ENCODE data around the gene NLE1. TPM values are rescaled to one million over a fixed set of nuclear protein-coding genes. Genes with fewer than 3 reads are reported as not detected.
A peak's percentile ranks its signal among the peaks of the same experiment; 100 is the strongest.
"Not testable (repeated sequence)": the region's sequence is repeated elsewhere in the genome, so short reads cannot be mapped to it uniquely, and the experiment has no call there.

Gene NLE1
- total and polyA plus RNA-seq, 2 donors (not counting 1 experiment from before 2014, with no cell fraction given), result 16.5 to 17.5 TPM

- Mint-ChIP-seq H3K4me3 (peak overlapping the region; percentile 93), H3K27me3 (no peaks in the 10 kb centered on the region), H3K4me1 (peaks cover 27% of the 10 kb centered on the region), H3K27ac (peak overlapping the region; percentile 29), H3K9me3 (ENCODE audit: insufficient read depth) (no peaks in the 10 kb centered on the region)
- Histone ChIP-seq H4K20me1 (ENCODE audit: control insufficient read depth, insufficient read depth, low read length, poor library complexity, severe bottlenecking) (peaks cover 6% of the 10 kb centered on the region), H3K9me3 (ENCODE audit: control extremely low read depth in 1 of 3, control insufficient read depth in 2 of 3, insufficient read depth in 1 of 3, low read length in 2 of 3) (peaks cover 0 to 2% (median 0%) of the 10 kb centered on the region in 3 donors), H3K4me2 (replicated peaks; ENCODE audit: low read depth, low read length, poor library complexity, severe bottlenecking) (peak overlapping the region; percentile 91), H3K4me3 (ENCODE audit: control extremely low read depth in 1 of 5, extremely low read depth in 1 of 5, insufficient read depth in 1 of 5, low read depth in 2 of 5, low read length in 4 of 5) (no peak overlapping the region), H3K27me3 (replicated peaks in 1 of 4; ENCODE audit: control extremely low read depth in 1 of 4, control insufficient read depth in 3 of 4, insufficient read depth in 4 of 4, low read length in 3 of 4) (no peaks in the 10 kb centered on the region), H2AFZ (ENCODE audit: insufficient read depth, low read depth, low read length, poor library complexity, severe bottlenecking) (no peak overlapping the region), H3K4me1 (ENCODE audit: control insufficient read depth in 2 of 2, insufficient read depth in 2 of 2, low read length in 2 of 2) (peaks cover 16 to 18% of the 10 kb centered on the region in 2 donors), H3K27ac (ENCODE audit: low read length in 2 of 2) (no peak overlapping the region), H3K9ac (ENCODE audit: low read length) (no peak overlapping the region), H3K36me3 (replicated peaks in 1 of 2; ENCODE audit: control extremely low read depth in 1 of 2, control insufficient read depth in 1 of 2, extremely low read depth in 1 of 2, insufficient read depth in 2 of 2, low read length in 1 of 2) (no peaks in the 10 kb centered on the region), H3K79me2 (ENCODE audit: control insufficient read depth, insufficient read depth, low read length) (peaks cover 34% of the 10 kb centered on the region)
- intact Hi-C loops (cut with micrococcal nuclease), result loop anchor here (10.0 kb wide), 1 partner anchor 53 kb away; the partner anchor contains the start of gene RFFL
- DNase-seq (peak; percentile 34), ATAC-seq (ENCODE audit: low read depth) (no peak)
- ChIA-PET CTCF (interaction anchor here (1.1 to 5.9 kb wide), 12 partner anchors 23 to 697 kb away, joined by 3 to 54 read pairs (median 12); partner anchors contain the start of genes LIG3 and RFFL), POLR2A (no interaction called here)
- no peak for TF ChIP-seq EZH2 (IDR thresholded peaks at IDR 0.05; ENCODE audit: borderline replicate concordance, insufficient read depth, low read depth, low read length, poor library complexity, severe bottlenecking)
- TF ChIP-seq, protein P1, sequence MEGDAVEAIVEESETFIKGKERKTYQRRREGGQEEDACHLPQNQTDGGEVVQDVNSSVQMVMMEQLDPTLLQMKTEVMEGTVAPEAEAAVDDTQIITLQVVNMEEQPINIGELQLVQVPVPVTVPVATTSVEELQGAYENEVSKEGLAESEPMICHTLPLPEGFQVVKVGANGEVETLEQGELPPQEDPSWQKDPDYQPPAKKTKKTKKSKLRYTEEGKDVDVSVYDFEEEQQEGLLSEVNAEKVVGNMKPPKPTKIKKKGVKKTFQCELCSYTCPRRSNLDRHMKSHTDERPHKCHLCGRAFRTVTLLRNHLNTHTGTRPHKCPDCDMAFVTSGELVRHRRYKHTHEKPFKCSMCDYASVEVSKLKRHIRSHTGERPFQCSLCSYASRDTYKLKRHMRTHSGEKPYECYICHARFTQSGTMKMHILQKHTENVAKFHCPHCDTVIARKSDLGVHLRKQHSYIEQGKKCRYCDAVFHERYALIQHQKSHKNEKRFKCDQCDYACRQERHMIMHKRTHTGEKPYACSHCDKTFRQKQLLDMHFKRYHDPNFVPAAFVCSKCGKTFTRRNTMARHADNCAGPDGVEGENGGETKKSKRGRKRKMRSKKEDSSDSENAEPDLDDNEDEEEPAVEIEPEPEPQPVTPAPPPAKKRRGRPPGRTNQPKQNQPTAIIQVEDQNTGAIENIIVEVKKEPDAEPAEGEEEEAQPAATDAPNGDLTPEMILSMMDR (IDR thresholded peaks at IDR 0.05), result no peak
Observed at GRCh38 chr17:35117984-35118383, 24.1 kb downstream of the NLE1 start.

- H3K27me3 ChIP-seq (replicated peaks in 1 of 4; ENCODE audit: control extremely low read depth in 1 of 4, control insufficient read depth in 3 of 4, insufficient read depth in 4 of 4, low read length in 3 of 4), result no peaks in the 10 kb centered on the region
- no peak overlapping the region for H2AFZ ChIP-seq (ENCODE audit: insufficient read depth, low read depth, low read length, poor library complexity, severe bottlenecking)
- no peak for TF ChIP-seq EZH2 (IDR thresholded peaks at IDR 0.05; ENCODE audit: borderline replicate concordance, insufficient read depth, low read depth, low read length, poor library complexity, severe bottlenecking)
- TF ChIP-seq, protein P1 (IDR thresholded peaks at IDR 0.05), result no peak
- H3K9ac ChIP-seq (ENCODE audit: low read length), result no peak overlapping the region
- H3K27ac ChIP-seq (ENCODE audit: low read length in 2 of 2), result no peak overlapping the region
- ChIA-PET CTCF (interaction anchor here (1.1 to 2.8 kb wide), 3 partner anchors 24 to 118 kb away, joined by 3 to 6 read pairs (median 4); no protein-coding TSS in a partner anchor), POLR2A (no interaction called here)
- H3K4me3 ChIP-seq (ENCODE audit: control extremely low read depth in 1 of 5, extremely low read depth in 1 of 5, insufficient read depth in 1 of 5, low read depth in 2 of 5, low read length in 4 of 5), result no peak overlapping the region
- ATAC-seq (ENCODE audit: low read depth), result no peak
- peaks cover 6% of the 10 kb centered on the region for H4K20me1 ChIP-seq (ENCODE audit: control insufficient read depth, insufficient read depth, low read length, poor library complexity, severe bottlenecking)
- H3K4me2 ChIP-seq (replicated peaks; ENCODE audit: low read depth, low read length, poor library complexity, severe bottlenecking), result no peak overlapping the region
- peaks cover 16 to 18% of the 10 kb centered on the region in 2 donors for H3K4me1 ChIP-seq (ENCODE audit: control insufficient read depth in 2 of 2, insufficient read depth in 2 of 2, low read length in 2 of 2)
- intact Hi-C loops (cut with micrococcal nuclease), result loop anchor here (10.0 kb wide), 1 partner anchor 52 kb away; the partner anchor contains the start of gene RFFL
- H3K9me3 Mint-ChIP-seq (ENCODE audit: insufficient read depth), result no peaks in the 10 kb centered on the region
- peaks cover 0 to 2% (median 0%) of the 10 kb centered on the region in 3 donors for H3K9me3 ChIP-seq (ENCODE audit: control extremely low read depth in 1 of 3, control insufficient read depth in 2 of 3, insufficient read depth in 1 of 3, low read length in 2 of 3)
- H3K27me3 Mint-ChIP-seq, result no peaks in the 10 kb centered on the region
- no peaks in the 10 kb centered on the region for H3K36me3 ChIP-seq (replicated peaks in 1 of 2; ENCODE audit: control extremely low read depth in 1 of 2, control insufficient read depth in 1 of 2, extremely low read depth in 1 of 2, insufficient read depth in 2 of 2, low read length in 1 of 2)
- H3K27ac Mint-ChIP-seq, result no peak overlapping the region
- 93% methylated on average over 9 of the region's 12 CpGs for WGBS (ENCODE audit: insufficient coverage)
- H3K79me2 ChIP-seq (ENCODE audit: control insufficient read depth, insufficient read depth, low read length), result peaks cover 35% of the 10 kb centered on the region
- H3K4me1 Mint-ChIP-seq, result peaks cover 27% of the 10 kb centered on the region
- no peak overlapping the region for H3K4me3 Mint-ChIP-seq
- DNase-seq, result no peak
Observed at GRCh38 chr17:35116845-35117244, 25.3 kb downstream of the NLE1 start.

- H3K4me3 Mint-ChIP-seq; H3K4me2 ChIP-seq (replicated peaks; ENCODE audit: low read depth, low read length, poor library complexity, severe bottlenecking); H3K9me3 Mint-ChIP-seq (ENCODE audit: insufficient read depth); H3K27me3 Mint-ChIP-seq; DNase-seq; H3K27me3 ChIP-seq (replicated peaks in 1 of 4; ENCODE audit: control extremely low read depth in 1 of 4, control insufficient read depth in 3 of 4, insufficient read depth in 4 of 4, low read length in 3 of 4); H3K4me1 Mint-ChIP-seq; H3K4me3 ChIP-seq (ENCODE audit: control extremely low read depth in 1 of 5, extremely low read depth in 1 of 5, insufficient read depth in 1 of 5, low read depth in 2 of 5, low read length in 4 of 5); H3K79me2 ChIP-seq (ENCODE audit: control insufficient read depth, insufficient read depth, low read length); ATAC-seq (ENCODE audit: low read depth); H2AFZ ChIP-seq (ENCODE audit: insufficient read depth, low read depth, low read length, poor library complexity, severe bottlenecking); H3K27ac Mint-ChIP-seq; H3K9ac ChIP-seq (ENCODE audit: low read length); H3K4me1 ChIP-seq (ENCODE audit: control insufficient read depth in 2 of 2, insufficient read depth in 2 of 2, low read length in 2 of 2); H3K9me3 ChIP-seq (ENCODE audit: control extremely low read depth in 1 of 3, control insufficient read depth in 2 of 3, insufficient read depth in 1 of 3, low read length in 2 of 3); POLR2A ChIA-PET; H4K20me1 ChIP-seq (ENCODE audit: control insufficient read depth, insufficient read depth, low read length, poor library complexity, severe bottlenecking); H3K27ac ChIP-seq (ENCODE audit: low read length in 2 of 2): not testable (repeated sequence)
- peaks cover 3 to 11% of the 10 kb centered on the region in 2 experiments for H3K36me3 ChIP-seq (replicated peaks in 1 of 2; ENCODE audit: control extremely low read depth in 1 of 2, control insufficient read depth in 1 of 2, extremely low read depth in 1 of 2, insufficient read depth in 2 of 2, low read length in 1 of 2)
- 98% methylated on average over 14 of the region's 17 CpGs for WGBS (ENCODE audit: insufficient coverage)
- intact Hi-C loops (cut with micrococcal nuclease), result loop anchor here (10.0 kb wide), 1 partner anchor 46 kb away; the partner anchor contains the start of gene RFFL
- CTCF ChIA-PET, result interaction anchor here (1.1 kb wide), 1 partner anchor 111 kb away, joined by 3 read pairs; no protein-coding TSS in a partner anchor
Observed at GRCh38 chr17:35110791-35111190, 31.3 kb downstream of the NLE1 start.

All from B cell (primary cell).